ENCODE measurements around the gene ZNF816.
"Not testable (repeated sequence)": the region's sequence is repeated elsewhere in the genome, so short reads cannot be mapped to it uniquely, and the experiment has no call there.

Gene ZNF816

DNA sequence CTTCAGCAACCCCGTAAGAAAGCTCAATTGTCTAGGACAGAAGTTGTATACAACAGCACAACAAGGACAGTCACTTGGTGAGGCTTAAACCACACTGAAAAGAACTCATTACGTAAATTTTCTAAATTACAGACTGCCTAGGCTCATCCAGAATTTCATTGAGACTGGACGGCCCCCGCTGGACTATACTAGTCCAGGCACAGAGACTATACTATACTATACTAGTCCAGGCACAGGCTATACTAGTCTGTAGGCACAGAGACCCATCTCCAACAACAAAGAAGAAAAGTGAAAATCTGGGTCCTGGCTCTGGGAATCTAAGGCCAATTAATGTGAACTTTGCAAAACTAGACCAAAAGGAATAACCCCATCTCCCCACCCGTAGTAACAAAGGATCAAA is 700 bp downstream of the ZNF816 start:
- H3K4me3 ChIP-seq (ENCODE audit: low read length) = peak overlapping the region; percentile 96
- no peaks in the 10 kb centered on the region for H3K27me3 ChIP-seq (ENCODE audit: control insufficient read depth, insufficient read depth, low read length)
- H3K36me3 ChIP-seq (ENCODE audit: control insufficient read depth, insufficient read depth, low read length) = no peaks in the 10 kb centered on the region
- H3K27ac ChIP-seq (ENCODE audit: low read length) = no peak overlapping the region
- DNase-seq (ENCODE audit: low read depth, low spot score) = no peak
- WGBS (ENCODE audit: insufficient coverage, insufficient read length) = no CpG with 5 or more reads among the region's 5 CpGs
- H3K4me1 ChIP-seq (ENCODE audit: control insufficient read depth, insufficient read depth, low read length) = peaks cover 2% of the 10 kb centered on the region; the same call in 1 of the 2 replicates
- no peaks in the 10 kb centered on the region for H3K9me3 ChIP-seq (ENCODE audit: control insufficient read depth, insufficient read depth, low read length)

DNA sequence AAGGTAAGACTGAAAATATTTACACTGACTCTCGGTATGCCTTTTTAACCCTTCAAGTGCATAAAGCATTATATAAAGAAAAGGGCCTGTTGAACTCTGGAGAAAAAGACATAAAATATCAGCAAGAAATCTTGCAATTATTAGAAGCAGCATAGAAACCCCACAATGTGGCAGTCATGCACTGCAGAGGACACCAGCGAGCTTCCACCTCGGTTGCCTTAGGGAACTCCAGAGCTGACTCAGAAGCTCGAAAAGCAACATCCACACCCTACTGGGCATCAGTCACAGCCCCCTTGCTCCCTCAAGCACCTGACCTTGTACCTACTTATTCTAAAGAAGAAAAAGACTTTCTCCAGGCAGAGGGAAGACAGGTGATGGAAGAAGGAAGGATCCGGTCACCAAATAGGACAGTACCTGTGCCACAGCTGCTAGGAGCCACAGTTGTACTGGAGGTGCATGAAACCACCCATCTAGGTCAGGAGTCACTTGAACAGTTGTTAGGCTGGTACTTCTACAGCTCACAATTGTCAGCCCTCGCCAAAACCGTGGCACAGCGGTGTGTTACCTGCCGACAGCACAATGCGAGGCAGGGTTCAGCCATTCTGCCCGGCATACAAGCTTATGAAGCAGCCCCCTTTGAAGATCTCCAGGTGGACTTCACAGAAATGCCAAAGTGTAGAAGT is 2.9 kb downstream of the ZNF816 start:
- H3K36me3 ChIP-seq (ENCODE audit: control insufficient read depth, insufficient read depth, low read length) = no peaks in the 10 kb centered on the region
- H3K27me3 ChIP-seq (ENCODE audit: control insufficient read depth, insufficient read depth, low read length) = no peaks in the 10 kb centered on the region
- no CpG with 5 or more reads among the region's 11 CpGs for WGBS (ENCODE audit: insufficient coverage, insufficient read length)
- DNase-seq (ENCODE audit: low read depth, low spot score) = no peak
- no peak overlapping the region for H3K27ac ChIP-seq (ENCODE audit: low read length)
- peaks cover 2% of the 10 kb centered on the region; the same call in 1 of the 2 replicates for H3K4me1 ChIP-seq (ENCODE audit: control insufficient read depth, insufficient read depth, low read length)
- no peak overlapping the region for H3K4me3 ChIP-seq (ENCODE audit: low read length)
- no peaks in the 10 kb centered on the region for H3K9me3 ChIP-seq (ENCODE audit: control insufficient read depth, insufficient read depth, low read length)

DNA sequence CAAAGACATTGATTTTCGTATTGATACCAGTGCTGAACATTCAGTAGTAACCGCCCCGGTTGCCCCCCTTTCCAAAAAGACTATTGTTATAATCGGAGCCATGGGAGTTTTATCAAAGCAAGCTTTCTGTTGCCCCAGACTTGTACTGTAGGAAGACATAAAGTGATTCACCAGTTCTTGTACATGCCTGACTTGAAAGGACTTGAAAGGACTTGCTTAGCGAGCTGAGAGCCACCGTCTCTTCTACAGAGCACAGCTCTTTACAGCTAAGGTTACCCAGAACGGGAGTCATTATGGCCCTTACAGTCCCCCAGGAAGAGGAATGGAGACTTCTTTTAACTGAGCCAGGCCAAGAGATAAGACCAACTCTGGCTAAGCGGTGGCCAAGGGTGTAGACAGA is 5.1 kb downstream of the ZNF816 start:
- WGBS (ENCODE audit: insufficient coverage, insufficient read length) = no CpG with 5 or more reads among the region's 8 CpGs
- Histone ChIP-seq H3K4me1 (ENCODE audit: control insufficient read depth, insufficient read depth, low read length) (peaks cover 2% of the 10 kb centered on the region; the same call in 1 of the 2 replicates), H3K36me3 (ENCODE audit: control insufficient read depth, insufficient read depth, low read length) (no peaks in the 10 kb centered on the region), H3K27me3 (ENCODE audit: control insufficient read depth, insufficient read depth, low read length) (no peaks in the 10 kb centered on the region), H3K9me3 (ENCODE audit: control insufficient read depth, insufficient read depth, low read length) (no peaks in the 10 kb centered on the region), H3K27ac (ENCODE audit: low read length) (no peak overlapping the region), H3K4me3 (ENCODE audit: low read length) (no peak overlapping the region)
- DNase-seq (ENCODE audit: low read depth, low spot score) = no peak

DNA sequence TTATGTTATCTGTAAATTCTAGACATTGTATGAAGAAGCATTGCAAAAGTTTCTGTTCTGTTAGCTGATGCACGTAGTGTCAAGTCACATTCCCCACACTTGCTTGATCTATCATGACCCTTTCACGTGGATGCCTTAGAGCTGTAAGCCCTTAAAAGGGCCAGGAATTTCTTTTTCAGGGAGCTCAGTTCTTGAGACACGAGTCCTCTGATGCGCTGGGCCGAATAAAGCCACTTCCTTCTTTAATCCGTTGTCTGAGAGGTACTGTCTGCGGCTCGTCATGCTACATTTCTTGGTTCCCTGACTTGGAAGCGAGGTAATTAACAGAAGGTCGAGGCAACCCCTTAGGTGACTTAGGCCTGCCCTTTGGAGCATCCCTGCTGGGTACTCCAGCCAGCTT is 5.8 kb downstream of the ZNF816 start:
- Histone ChIP-seq H3K27ac (ENCODE audit: low read length) (no peak overlapping the region), H3K4me3 (ENCODE audit: low read length) (no peak overlapping the region), H3K9me3 (ENCODE audit: control insufficient read depth, insufficient read depth, low read length) (no peaks in the 10 kb centered on the region), H3K4me1 (ENCODE audit: control insufficient read depth, insufficient read depth, low read length) (peaks cover 2% of the 10 kb centered on the region; the same call in 1 of the 2 replicates), H3K27me3 (ENCODE audit: control insufficient read depth, insufficient read depth, low read length) (no peaks in the 10 kb centered on the region), H3K36me3 (ENCODE audit: control insufficient read depth, insufficient read depth, low read length) (peaks cover 5% of the 10 kb centered on the region; the same call in 1 of the 2 replicates)
- WGBS (ENCODE audit: insufficient coverage, insufficient read length) = no CpG with 5 or more reads among the region's 10 CpGs
- DNase-seq (ENCODE audit: low read depth, low spot score) = no peak

DNA sequence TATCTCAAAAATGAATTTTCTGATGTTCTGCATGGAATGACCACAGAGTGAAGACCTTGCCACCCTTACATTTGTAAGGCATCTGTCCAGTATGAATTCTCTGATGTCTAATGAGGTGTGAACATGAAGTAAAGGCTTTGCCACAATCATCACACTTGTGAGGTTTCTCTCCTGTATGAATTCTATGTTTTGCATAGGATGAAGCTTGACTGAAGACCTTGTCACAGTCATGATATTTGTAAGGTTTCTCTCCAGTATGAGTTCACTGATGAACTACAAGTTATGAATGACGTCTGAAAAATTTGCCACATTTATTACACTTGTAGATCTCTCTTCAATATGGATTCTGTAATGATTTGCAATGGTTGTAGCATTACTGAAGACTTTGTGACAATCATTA is 13.3 kb downstream of the ZNF816 start:
- H3K27me3 ChIP-seq (ENCODE audit: control insufficient read depth, insufficient read depth, low read length) = no peaks in the 10 kb centered on the region
- H3K9me3 ChIP-seq (ENCODE audit: control insufficient read depth, insufficient read depth, low read length) = no peaks in the 10 kb centered on the region
- no peak overlapping the region for H3K27ac ChIP-seq (ENCODE audit: low read length)
- no peak for DNase-seq (ENCODE audit: low read depth, low spot score)
- H3K4me3 ChIP-seq (ENCODE audit: low read length) = no peak overlapping the region
- 0 out of 2 replicates have a peak, but pooled peaks cover 1% of the 10 kb centered on the region for H3K4me1 ChIP-seq (ENCODE audit: control insufficient read depth, insufficient read depth, low read length)
- WGBS (ENCODE audit: insufficient coverage, insufficient read length) = no CpG with 5 or more reads among the region's 1 CpG
- peaks cover 18% of the 10 kb centered on the region; the same call in 1 of the 2 replicates for H3K36me3 ChIP-seq (ENCODE audit: control insufficient read depth, insufficient read depth, low read length)

- Histone ChIP-seq H3K36me3 (ENCODE audit: control insufficient read depth, insufficient read depth, low read length) (peaks cover 18% of the 10 kb centered on the region; the same call in 1 of the 2 replicates), H3K27me3 (ENCODE audit: control insufficient read depth, insufficient read depth, low read length) (no peaks in the 10 kb centered on the region), H3K4me1 (ENCODE audit: control insufficient read depth, insufficient read depth, low read length) (peaks cover 2% of the 10 kb centered on the region; the same call in 1 of the 2 replicates), H3K9me3 (ENCODE audit: control insufficient read depth, insufficient read depth, low read length) (no peaks in the 10 kb centered on the region), H3K4me3 (ENCODE audit: low read length) (no peak overlapping the region), H3K27ac (ENCODE audit: low read length) (no peak overlapping the region)
- no peak for DNase-seq (ENCODE audit: low read depth, low spot score)
- no CpG with 5 or more reads among the region's 13 CpGs for WGBS (ENCODE audit: insufficient coverage, insufficient read length)
Measured at GRCh38 chr19:52948025-52948770, 14.5 kb downstream of the ZNF816 start.

DNA sequence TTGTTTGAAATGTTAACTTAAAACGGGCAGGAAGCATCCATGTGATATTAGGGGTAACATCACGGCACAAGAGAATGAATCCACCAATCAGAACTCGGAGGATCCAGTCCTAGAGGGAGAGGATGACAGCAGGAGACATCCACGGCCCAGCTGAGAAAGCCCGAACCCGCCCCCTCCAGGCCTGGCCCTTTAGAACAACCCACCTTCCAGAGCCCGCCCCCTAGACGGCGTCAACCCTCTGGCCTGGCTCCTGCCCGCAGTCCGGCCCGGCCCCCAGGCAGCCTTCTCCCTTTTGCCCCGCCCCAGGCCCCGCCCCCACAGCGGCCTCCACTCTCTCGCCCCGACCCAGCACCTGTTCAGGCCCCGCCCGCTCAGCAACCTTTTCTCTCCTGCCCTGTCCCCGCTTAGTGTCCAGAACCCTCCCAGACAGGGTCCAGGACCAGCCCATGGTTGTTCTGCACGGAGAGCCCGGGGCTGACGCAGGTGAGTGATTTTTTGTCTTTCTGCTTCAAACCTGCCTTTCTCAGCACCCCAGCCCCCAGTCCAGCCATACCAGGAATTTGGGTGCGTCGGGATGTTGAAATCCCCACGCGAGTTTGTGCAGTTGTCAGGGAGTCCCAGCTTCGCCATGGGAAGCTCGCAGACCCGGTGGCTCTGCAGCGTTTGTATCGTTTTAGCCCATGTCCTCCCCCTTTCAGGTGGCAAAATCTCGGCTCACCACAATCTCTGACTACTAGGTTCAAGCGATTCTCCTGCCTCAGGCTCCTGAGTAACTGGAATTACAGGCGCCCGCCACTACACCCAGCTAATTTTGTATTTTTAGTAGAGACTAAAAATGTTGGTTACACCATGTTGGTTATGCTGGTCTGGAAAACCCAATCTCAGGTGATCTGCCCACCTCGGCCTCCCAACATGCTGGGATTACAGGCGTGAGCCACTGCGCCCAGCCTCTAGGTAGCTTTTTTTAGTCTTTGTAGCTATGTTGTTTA is 16.1 kb downstream of the ZNF816 start:
- H3K27me3 ChIP-seq (ENCODE audit: control insufficient read depth, insufficient read depth, low read length) = no peaks in the 10 kb centered on the region
- DNase-seq (ENCODE audit: low read depth, low spot score) = peak; percentile 87
- H3K9me3 ChIP-seq (ENCODE audit: control insufficient read depth, insufficient read depth, low read length) = no peaks in the 10 kb centered on the region
- peak overlapping the region; percentile 47; the same call in 1 of the 2 replicates for H3K4me3 ChIP-seq (ENCODE audit: low read length)
- WGBS (ENCODE audit: insufficient coverage, insufficient read length) = no CpG with 5 or more reads among the region's 39 CpGs
- no peak overlapping the region for H3K27ac ChIP-seq (ENCODE audit: low read length)
- H3K36me3 ChIP-seq (ENCODE audit: control insufficient read depth, insufficient read depth, low read length) = peaks cover 10% of the 10 kb centered on the region; the same call in 1 of the 2 replicates
- H3K4me1 ChIP-seq (ENCODE audit: control insufficient read depth, insufficient read depth, low read length) = peaks cover 2% of the 10 kb centered on the region; the same call in 1 of the 2 replicates

DNA sequence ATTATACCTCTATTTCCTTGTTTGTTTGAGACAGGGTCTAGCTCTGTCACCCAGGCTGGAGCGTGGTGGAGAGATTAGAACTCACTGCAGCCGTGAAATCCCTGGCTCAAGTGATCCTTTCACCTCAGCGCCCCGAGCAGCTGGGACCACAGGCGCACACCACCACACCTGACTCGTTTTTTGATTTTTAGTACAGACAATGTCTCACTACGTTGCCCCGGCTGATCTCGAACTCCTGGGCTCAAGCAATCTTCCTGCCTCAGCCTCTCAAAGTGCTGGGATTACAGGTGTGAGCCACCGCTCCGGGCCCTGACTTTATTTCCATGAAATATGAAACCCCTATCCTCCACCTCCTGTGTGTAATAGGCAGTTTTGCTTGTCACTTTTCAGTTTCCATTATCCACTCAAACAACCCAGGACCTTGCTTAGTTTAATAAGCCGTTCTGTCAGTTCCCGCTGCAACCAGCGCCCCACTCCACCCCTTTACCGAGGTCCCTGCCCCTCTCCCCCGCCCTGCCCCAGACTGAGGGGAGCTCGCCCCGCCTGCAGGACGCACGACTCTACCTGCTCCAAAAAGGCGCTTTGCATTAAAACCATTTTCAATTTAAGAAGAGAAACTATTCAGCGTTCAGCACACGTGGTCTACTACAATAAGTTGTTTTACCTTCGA is 16.9 kb downstream of the ZNF816 start:
- Histone ChIP-seq H3K27ac (ENCODE audit: low read length) (no peak overlapping the region), H3K27me3 (ENCODE audit: control insufficient read depth, insufficient read depth, low read length) (no peaks in the 10 kb centered on the region), H3K4me1 (ENCODE audit: control insufficient read depth, insufficient read depth, low read length) (peaks cover 2% of the 10 kb centered on the region; the same call in 1 of the 2 replicates), H3K9me3 (ENCODE audit: control insufficient read depth, insufficient read depth, low read length) (no peaks in the 10 kb centered on the region), H3K36me3 (ENCODE audit: control insufficient read depth, insufficient read depth, low read length) (peaks cover 6% of the 10 kb centered on the region; the same call in 1 of the 2 replicates), H3K4me3 (ENCODE audit: low read length) (peak overlapping the region; percentile 47; the same call in 1 of the 2 replicates)
- DNase-seq (ENCODE audit: low read depth, low spot score) = no peak
- no CpG with 5 or more reads among the region's 24 CpGs for WGBS (ENCODE audit: insufficient coverage, insufficient read length)

DNA sequence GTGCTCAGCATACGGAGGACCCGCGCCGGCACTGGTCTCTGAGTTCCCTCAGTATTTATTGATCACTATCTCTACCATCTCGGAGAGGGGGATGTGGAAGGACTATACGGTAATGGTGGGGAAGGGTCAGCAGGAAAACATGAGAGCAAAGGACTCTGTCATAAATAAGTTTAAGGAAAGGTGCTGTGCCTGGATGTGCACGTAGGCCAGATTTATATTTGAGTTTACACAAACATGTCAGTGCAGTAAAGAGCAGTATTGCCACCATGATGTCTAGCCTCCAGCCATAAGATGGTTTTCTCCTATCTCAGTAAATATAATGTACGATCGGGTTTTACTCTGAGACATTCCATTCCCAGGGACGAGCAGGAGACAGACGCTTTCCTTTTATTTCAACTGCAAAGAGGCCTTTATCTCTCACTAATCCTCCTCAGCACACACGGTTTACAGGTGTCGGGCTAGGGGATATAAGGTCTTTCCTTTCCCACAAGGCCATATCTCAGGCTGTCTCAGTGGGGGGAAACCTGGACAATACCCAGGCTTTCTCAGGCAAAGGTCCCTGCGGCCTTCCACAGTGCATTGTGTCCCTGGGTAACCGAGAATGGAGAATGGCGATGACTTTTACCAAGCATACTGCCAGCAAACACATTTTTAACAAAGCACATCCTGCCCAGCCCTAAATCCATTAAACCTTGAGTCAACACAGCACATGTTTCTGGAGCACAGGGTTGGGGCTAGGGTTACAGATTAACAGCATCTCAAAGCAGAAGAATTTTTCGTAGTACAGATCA is 17.8 kb downstream of the ZNF816 start:
- H3K9me3 ChIP-seq (ENCODE audit: control insufficient read depth, insufficient read depth, low read length); H3K36me3 ChIP-seq (ENCODE audit: control insufficient read depth, insufficient read depth, low read length); H3K27me3 ChIP-seq (ENCODE audit: control insufficient read depth, insufficient read depth, low read length); DNase-seq (ENCODE audit: low read depth, low spot score); H3K4me3 ChIP-seq (ENCODE audit: low read length); H3K27ac ChIP-seq (ENCODE audit: low read length); H3K4me1 ChIP-seq (ENCODE audit: control insufficient read depth, insufficient read depth, low read length): not testable (repeated sequence)
- WGBS (ENCODE audit: insufficient coverage, insufficient read length) = no CpG with 5 or more reads among the region's 17 CpGs
